RWPE2 (cell line): ENCODE results near the gene ASTN2.

Source experiments
- ATAC-seq: fragments of 200-7000 bp; cut with Tn5 transposase; 3 replicates; pipeline ENCODE4 v1.9.1; 2021; ENCODE audit warnings: low read depth
- DNase-seq: peaks from one replicate; pipeline ENCODE4 v3.0.0-alpha.2; 2020; ENCODE audit warnings: low spot score
- H3K27ac ChIP-seq: fragments of 450-650 bp; 2 replicates; pipeline ENCODE4 v1.5.1; 2017; ENCODE audit warnings: mild to moderate bottlenecking; ENCODE audit not compliant: poor library complexity, severe bottlenecking
- H3K27me3 ChIP-seq: fragments of 250-450 bp; sonication (Bioruptor Pico); 2 replicates; pipeline ENCODE4 v1.5.1; 2021; ENCODE audit warnings: mild to moderate bottlenecking, moderate library complexity; ENCODE audit not compliant: insufficient read depth, poor library complexity, severe bottlenecking
- H3K36me3 ChIP-seq: fragments of 250-450 bp; sonication (Bioruptor Pico); 2 replicates; pipeline ENCODE4 v1.5.1; 2020; ENCODE audit warnings: low read depth, mild to moderate bottlenecking, moderate library complexity
- H3K4me1 ChIP-seq: fragments of 250-450 bp; sonication (Bioruptor Pico); 2 replicates; pipeline ENCODE4 v1.5.1; 2021; ENCODE audit warnings: mild to moderate bottlenecking, moderate library complexity; ENCODE audit not compliant: insufficient read depth, poor library complexity, severe bottlenecking
- H3K4me3 ChIP-seq: fragments of 250-450 bp; sonication (Bioruptor Pico); 2 replicates; pipeline ENCODE4 v1.5.1; 2021; ENCODE audit warnings: mild to moderate bottlenecking, moderate library complexity; ENCODE audit not compliant: severe bottlenecking
- H3K9me3 ChIP-seq: fragments of 250-450 bp; sonication (Bioruptor Pico); 2 replicates; pipeline ENCODE4 v1.5.1; 2021; ENCODE audit warnings: mild to moderate bottlenecking, moderate library complexity; ENCODE audit not compliant: severe bottlenecking
- CTCF ChIP-seq: fragments of 450-650 bp; IDR thresholded peaks from one replicate; pipeline ENCODE4 v1.5.1; 2017; ENCODE audit warnings: mild to moderate bottlenecking, moderate library complexity; ENCODE audit not compliant: poor library complexity, severe bottlenecking

Gene ASTN2

GRCh38 chr9:117083559-117083958, 331.3 kb downstream of the ASTN2 start:
- DNase-seq, result no peak
- H3K27me3 ChIP-seq, result no peaks in the 10 kb centered on the region
- H3K9me3 ChIP-seq, result no peaks in the 10 kb centered on the region
- H3K4me1 ChIP-seq, result no peaks in the 10 kb centered on the region
- H3K36me3 ChIP-seq, result no peaks in the 10 kb centered on the region
- ATAC-seq, result no peak
- no peak overlapping the region for H3K4me3 ChIP-seq
- no peak for TF ChIP-seq CTCF
- H3K27ac ChIP-seq, result no peak overlapping the region

DNA sequence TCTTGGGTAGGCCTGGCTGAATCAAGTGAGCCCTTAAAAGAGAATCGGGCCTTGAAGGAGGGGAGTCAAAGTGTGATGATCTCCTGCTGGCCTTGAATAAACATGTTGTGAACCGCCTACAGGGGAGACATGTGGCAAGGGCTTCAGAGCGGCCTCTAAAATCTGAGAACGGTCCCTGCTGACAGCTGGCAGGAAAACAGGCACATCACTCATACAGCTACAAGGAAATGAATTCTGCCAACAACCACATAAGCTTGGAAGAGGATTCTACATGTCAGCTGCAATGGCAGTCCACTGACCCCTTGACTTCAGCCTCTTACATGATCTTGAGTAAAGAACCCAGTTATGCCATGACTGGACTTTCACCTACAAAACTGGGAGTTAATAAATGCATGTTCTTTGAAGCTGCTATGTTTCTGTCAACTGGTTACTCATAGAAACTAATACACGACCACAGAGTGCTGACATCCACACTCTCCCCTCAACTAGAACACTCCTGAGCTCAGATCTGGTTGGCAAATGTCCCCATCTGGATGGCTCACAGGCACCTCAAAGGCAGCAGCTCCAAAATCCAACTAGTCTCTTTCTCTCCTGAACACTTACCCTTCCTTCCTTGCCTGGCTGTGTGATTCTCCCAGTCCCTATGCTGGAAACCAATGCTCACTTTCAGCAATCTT, 333.1 kb downstream of the ASTN2 start:
- H3K27me3 ChIP-seq, result no peaks in the 10 kb centered on the region
- H3K9me3 ChIP-seq, result no peaks in the 10 kb centered on the region
- H3K36me3 ChIP-seq, result no peaks in the 10 kb centered on the region
- H3K27ac ChIP-seq, result no peak overlapping the region
- no peak for TF ChIP-seq CTCF
- H3K4me3 ChIP-seq, result no peak overlapping the region
- no peaks in the 10 kb centered on the region for H3K4me1 ChIP-seq
- no peak for ATAC-seq
- no peak for DNase-seq

DNA sequence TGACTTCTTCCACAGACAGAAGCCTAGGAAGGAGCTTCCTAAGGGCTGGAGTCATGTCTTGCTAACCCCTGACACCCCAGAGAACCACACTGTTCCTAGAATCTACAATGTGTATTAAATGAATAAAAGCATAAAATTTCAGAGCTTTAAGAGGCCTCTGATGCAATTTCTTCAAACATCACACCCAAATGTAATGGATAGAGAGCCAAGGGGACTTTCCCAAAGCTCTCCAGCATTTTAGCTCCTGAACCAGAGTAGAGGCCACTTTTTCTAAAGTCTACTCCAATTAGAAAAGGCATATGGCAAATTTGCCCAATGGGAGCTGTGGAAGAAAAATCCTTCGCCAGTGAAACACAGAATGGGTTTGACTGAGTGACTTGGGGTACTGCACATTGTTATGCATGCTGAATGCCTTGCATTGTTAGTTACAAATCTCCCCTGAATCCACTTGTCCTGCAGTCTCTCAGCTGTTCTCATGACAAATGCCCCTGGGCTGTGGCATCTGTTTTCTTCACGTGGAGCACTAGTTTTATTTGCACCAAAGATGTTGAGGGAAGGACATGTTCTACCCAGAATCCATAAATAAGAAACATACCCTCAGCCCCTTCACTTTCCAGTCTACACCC, 334.0 kb downstream of the ASTN2 start:
- no peaks in the 10 kb centered on the region for H3K36me3 ChIP-seq
- H3K4me1 ChIP-seq, result no peaks in the 10 kb centered on the region
- no peak for TF ChIP-seq CTCF
- no peak for DNase-seq
- H3K27me3 ChIP-seq, result no peaks in the 10 kb centered on the region
- no peak for ATAC-seq
- H3K4me3 ChIP-seq, result no peak overlapping the region
- no peak overlapping the region for H3K27ac ChIP-seq
- H3K9me3 ChIP-seq, result no peaks in the 10 kb centered on the region

DNA sequence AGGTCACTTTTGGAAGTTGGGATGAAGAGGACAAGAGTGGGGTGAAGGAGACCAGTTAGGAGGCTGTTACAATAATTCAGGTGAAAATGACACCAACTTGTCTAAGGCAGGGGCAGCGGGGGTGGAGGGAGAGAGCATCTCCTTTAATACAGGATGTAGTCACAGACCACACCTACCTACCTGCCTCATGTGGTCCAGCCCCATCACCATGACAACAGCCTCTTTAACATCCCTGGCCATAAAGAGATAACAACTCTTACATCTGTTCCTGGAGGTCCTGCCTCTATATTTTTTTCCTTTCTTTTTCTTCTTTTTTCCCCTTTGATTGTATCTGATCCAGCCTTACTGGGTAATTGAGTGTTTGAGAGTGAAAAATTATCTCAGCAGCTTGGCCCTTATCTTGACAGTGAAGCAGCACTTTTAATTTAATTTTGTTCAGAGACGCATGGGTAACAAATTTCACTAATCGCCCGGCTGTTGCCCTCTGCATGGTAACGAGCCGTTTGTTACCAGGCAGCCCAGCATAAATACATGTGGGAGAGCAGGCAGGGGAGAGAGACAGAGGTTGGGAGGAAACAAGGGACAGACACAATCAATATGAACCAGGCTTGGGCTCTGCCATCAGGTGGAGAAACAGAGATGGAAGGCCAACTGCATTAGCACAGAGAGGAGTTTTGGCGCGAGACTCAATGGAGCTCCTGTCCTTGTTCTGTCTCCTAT, 338.1 kb downstream of the ASTN2 start:
- no peak for ATAC-seq

More for the DNA sequence above, 338.1 kb downstream of the ASTN2 start:
- no peak overlapping the region for H3K4me3 ChIP-seq
- no peak for DNase-seq
- peaks cover 3% of the 10 kb centered on the region for H3K4me1 ChIP-seq
- H3K27ac ChIP-seq, result no peak overlapping the region
- no peaks in the 10 kb centered on the region for H3K36me3 ChIP-seq
- no peaks in the 10 kb centered on the region for H3K9me3 ChIP-seq
- TF ChIP-seq CTCF, result no peak
- H3K27me3 ChIP-seq, result no peaks in the 10 kb centered on the region
